Bronchial epithelial cell (primary cell): ENCODE results near the gene AGRP. TPM values are rescaled to one million over a fixed set of nuclear protein-coding genes. Genes with fewer than 3 reads are reported as not detected.

ENCODE experiments used
- DNase-seq: peaks from one replicate; pipeline ENCODE4 v3.0.0-alpha.2; 2010; ENCODE audit warnings: low read depth
- FAIRE-seq: peaks from 2 replicates; lab custom pipeline; 2011; peaks lifted over from hg19 to GRCh38; lab: Jason Lieb, UNC
- H3K27me3 ChIP-seq: 2 replicates; pipeline ENCODE4 v1.5.1; 2011; ENCODE audit warnings: low read length; ENCODE audit not compliant: control insufficient read depth, insufficient read depth
- H3K36me3 ChIP-seq: 2 replicates; pipeline ENCODE4 v1.5.1; 2011; ENCODE audit warnings: low read length; ENCODE audit not compliant: control insufficient read depth, insufficient read depth
- H3K4me3 ChIP-seq: 2 replicates; pipeline ENCODE4 v1.5.1; 2011; ENCODE audit warnings: mild to moderate bottlenecking, low read depth, low read length, control low read depth
- total RNA-seq: library from RNA; depleted of rRNA; stranded (reverse); fragments of >200 nt; gene quantifications from 2 replicates; pipeline ENCODE4 v1.2.1, GENCODE V29; 2014
- TF ChIP-seq, protein P1 (sequence below): IDR thresholded peaks from 2 replicates; pipeline ENCODE4 v1.5.1; 2011; ENCODE audit warnings: mild to moderate bottlenecking, moderate library complexity, low read length, control low read depth, inconsistent platforms; ENCODE audit not compliant: insufficient read depth, severe bottlenecking

AGRP gene
- total RNA-seq, 1 donor from 2014 or later = not detected

DNA sequence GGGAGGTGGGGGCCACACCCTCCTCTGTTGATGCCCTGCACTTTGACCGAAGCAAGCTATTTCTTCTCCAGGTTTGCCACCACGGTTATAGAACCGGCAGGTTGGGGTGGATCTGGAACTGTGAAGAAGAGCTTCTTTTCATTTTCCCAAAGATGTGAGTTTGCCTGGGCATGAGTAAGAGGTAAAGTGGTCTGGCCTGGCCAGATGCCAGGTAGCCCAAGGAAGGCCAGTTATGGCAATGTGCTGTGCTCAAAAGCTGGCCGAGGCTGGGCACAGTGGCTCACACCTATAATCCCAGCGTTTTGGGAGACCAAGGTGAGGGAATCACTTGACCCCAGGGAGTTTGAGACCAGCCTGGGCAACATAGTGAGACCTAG lies 21.1 kb downstream of the AGRP start:
- Histone ChIP-seq H3K27me3 (no peaks in the 10 kb centered on the region), H3K4me3 (no peak overlapping the region), H3K36me3 (peaks cover 6% of the 10 kb centered on the region)
- TF ChIP-seq, protein P1, sequence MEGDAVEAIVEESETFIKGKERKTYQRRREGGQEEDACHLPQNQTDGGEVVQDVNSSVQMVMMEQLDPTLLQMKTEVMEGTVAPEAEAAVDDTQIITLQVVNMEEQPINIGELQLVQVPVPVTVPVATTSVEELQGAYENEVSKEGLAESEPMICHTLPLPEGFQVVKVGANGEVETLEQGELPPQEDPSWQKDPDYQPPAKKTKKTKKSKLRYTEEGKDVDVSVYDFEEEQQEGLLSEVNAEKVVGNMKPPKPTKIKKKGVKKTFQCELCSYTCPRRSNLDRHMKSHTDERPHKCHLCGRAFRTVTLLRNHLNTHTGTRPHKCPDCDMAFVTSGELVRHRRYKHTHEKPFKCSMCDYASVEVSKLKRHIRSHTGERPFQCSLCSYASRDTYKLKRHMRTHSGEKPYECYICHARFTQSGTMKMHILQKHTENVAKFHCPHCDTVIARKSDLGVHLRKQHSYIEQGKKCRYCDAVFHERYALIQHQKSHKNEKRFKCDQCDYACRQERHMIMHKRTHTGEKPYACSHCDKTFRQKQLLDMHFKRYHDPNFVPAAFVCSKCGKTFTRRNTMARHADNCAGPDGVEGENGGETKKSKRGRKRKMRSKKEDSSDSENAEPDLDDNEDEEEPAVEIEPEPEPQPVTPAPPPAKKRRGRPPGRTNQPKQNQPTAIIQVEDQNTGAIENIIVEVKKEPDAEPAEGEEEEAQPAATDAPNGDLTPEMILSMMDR = no peak
- FAIRE-seq (no peak), DNase-seq (no peak)

DNA sequence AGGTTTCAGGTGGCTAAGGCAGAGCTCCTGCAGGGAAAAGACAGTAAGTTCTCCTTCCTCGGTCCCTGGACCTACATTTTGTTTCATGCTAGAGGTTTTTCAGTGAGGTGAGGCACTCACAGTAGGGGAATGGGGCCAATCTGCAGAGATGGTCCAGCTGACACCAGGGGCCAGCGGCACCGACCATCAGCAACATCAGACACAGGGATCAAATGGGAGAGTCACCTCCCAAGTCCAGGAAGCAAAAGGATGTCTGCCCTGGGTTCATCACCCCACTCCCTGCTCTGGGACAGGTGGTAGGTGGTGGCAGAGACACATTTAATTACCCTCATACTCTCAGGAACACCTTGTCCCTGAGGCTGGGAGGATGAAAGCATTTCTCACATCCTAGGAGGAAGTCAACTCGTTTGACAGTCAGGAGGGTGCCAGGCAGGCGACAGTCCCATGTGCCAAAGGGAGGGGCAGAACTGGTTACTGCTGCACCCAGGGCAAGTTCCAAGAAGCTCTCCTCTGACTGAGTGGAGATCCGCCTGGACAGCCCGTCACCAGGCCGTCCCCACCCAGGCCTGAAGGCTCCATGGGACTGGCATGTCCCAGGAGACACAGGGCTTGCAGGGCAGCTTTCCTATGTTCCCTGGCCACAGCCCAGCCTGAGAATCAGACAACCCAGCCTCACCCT lies 21.6 kb downstream of the AGRP start:
- DNase-seq (peak; percentile 10), FAIRE-seq (peak; percentile 73)
- Histone ChIP-seq H3K27me3 (no peaks in the 10 kb centered on the region), H3K36me3 (peaks cover 6% of the 10 kb centered on the region), H3K4me3 (no peak overlapping the region)
- TF ChIP-seq, protein P1 = no peak

- DNase-seq (no peak), FAIRE-seq (no peak)
- TF ChIP-seq, protein P1 = no peak
Measured at GRCh38 chr16:67460961-67461360, 22.4 kb downstream of the AGRP start.

DNA sequence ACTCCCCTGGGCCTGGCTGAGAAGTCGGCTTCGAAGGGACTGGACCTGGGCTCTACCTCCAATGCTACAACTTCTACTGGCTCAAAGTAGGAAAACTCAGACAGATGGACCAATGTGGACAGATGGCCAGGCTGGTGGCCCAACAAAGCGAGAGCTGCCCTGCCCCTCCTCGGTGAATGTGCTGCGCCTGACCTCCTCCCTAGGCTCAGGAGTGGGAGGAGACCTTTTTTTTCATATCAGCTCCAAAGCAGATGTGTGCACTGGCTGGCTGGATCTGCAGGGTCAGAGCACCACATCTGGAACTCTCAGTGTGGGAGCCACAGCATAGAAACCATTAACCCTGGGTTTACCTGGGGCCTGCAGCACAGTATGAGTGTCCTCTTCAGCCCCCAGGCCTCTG lies 23.2 kb downstream of the AGRP start:
- Histone ChIP-seq H3K36me3 (peaks cover 6% of the 10 kb centered on the region), H3K4me3 (no peak overlapping the region), H3K27me3 (no peaks in the 10 kb centered on the region)
- TF ChIP-seq, protein P1 = no peak
- FAIRE-seq (no peak), DNase-seq (no peak)

More at GRCh38 chr16:67460961-67461360, 22.4 kb downstream of the AGRP start:
- Histone ChIP-seq H3K4me3 (no peak overlapping the region), H3K36me3 (peaks cover 6% of the 10 kb centered on the region), H3K27me3 (no peaks in the 10 kb centered on the region)

DNA sequence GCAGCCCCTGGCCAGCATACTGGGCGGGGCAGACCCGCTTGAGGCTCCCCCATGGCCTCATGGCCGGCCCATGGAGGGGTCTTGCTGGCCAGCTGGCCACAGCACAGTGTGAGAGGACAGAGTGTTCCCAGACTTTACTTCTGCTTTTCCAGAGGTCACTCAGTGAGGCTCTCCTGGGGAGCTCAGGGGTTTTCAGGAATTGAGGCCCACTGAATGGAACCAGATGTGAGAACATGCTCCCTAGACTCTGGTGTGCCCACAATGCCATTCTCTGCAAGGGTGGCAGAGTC lies 23.5 kb downstream of the AGRP start:
- Histone ChIP-seq H3K4me3 (no peak overlapping the region), H3K36me3 (peaks cover 8% of the 10 kb centered on the region), H3K27me3 (no peaks in the 10 kb centered on the region)
- TF ChIP-seq, protein P1 = no peak
- DNase-seq (no peak), FAIRE-seq (no peak)
